HL-60/S4 treated with retinoic acid at 250 ng/mL for 4 days and 3 days (cell line): ENCODE results near the gene DIPK1C.

ENCODE experiments used
- in situ Hi-C: fragments of 300-500 bp; cut with MboI; formaldehyde crosslinking; loops from 2 replicates; pipeline ENCODE4 v1.7.0; 2022; ENCODE audit warnings: low sequenced_read_pairs

The DIPK1C gene

GRCh38 chr18:74422541-74422940 is 34.6 kb downstream of the DIPK1C start:
- in situ Hi-C loops, result no loop called here

GRCh38 chr18:74420926-74421325 is 36.2 kb downstream of the DIPK1C start:
- in situ Hi-C loops, result no loop called here

- in situ Hi-C loops, result no loop called here
Observed at GRCh38 chr18:74420481-74420880, 36.6 kb downstream of the DIPK1C start.

GRCh38 chr18:74419761-74420160 is 37.3 kb downstream of the DIPK1C start:
- in situ Hi-C loops, result no loop called here

GRCh38 chr18:74418023-74418422 is 39.1 kb downstream of the DIPK1C start:
- in situ Hi-C loops, result no loop called here

- in situ Hi-C loops, result no loop called here
Observed at GRCh38 chr18:74416124-74416523, 41.0 kb downstream of the DIPK1C start.

- in situ Hi-C loops, result no loop called here
Observed at GRCh38 chr18:74414953-74415515, 42.1 kb downstream of the DIPK1C start.

- in situ Hi-C loops, result no loop called here
Observed at GRCh38 chr18:74413836-74414235, 43.3 kb downstream of the DIPK1C start.

GRCh38 chr18:74412116-74412880 is 44.8 kb downstream of the DIPK1C start:
- in situ Hi-C loops, result no loop called here

GRCh38 chr18:74411475-74411874 is 45.6 kb downstream of the DIPK1C start:
- in situ Hi-C loops, result no loop called here

GRCh38 chr18:74410441-74410992 is 46.6 kb downstream of the DIPK1C start:
- in situ Hi-C loops, result no loop called here

GRCh38 chr18:74407888-74408287 is 49.2 kb downstream of the DIPK1C start:
- in situ Hi-C loops, result no loop called here

- in situ Hi-C loops, result no loop called here
Observed at GRCh38 chr18:74402806-74403433, 54.2 kb downstream of the DIPK1C start.

- in situ Hi-C loops, result no loop called here
Observed at GRCh38 chr18:74400813-74401212, 56.3 kb downstream of the DIPK1C start.

- in situ Hi-C loops, result no loop called here
Observed at GRCh38 chr18:74399091-74399887, 57.8 kb downstream of the DIPK1C start.

- in situ Hi-C loops, result no loop called here
Observed at GRCh38 chr18:74397572-74397971, 59.5 kb downstream of the DIPK1C start.

- in situ Hi-C loops, result no loop called here
Observed at GRCh38 chr18:74396171-74397169, 60.6 kb downstream of the DIPK1C start.

- in situ Hi-C loops, result no loop called here
Observed at GRCh38 chr18:74395648-74396154, 61.4 kb downstream of the DIPK1C start.

- in situ Hi-C loops, result no loop called here
Observed at GRCh38 chr18:74395006-74395405, 62.1 kb downstream of the DIPK1C start.

GRCh38 chr18:74392323-74392722 is 64.8 kb downstream of the DIPK1C start:
- in situ Hi-C loops, result no loop called here
